HG02763 (cell line): ENCODE results near the gene EFCAB9.

ENCODE experiments used
- ATAC-seq: cut with Tn5 transposase; IDR thresholded peaks from one replicate; pipeline ENCODE4 v1.9.1; 2021; ENCODE audit warnings: mild to moderate bottlenecking, moderate library complexity; ENCODE audit not compliant: unreplicated experiment

The EFCAB9 gene

DNA sequence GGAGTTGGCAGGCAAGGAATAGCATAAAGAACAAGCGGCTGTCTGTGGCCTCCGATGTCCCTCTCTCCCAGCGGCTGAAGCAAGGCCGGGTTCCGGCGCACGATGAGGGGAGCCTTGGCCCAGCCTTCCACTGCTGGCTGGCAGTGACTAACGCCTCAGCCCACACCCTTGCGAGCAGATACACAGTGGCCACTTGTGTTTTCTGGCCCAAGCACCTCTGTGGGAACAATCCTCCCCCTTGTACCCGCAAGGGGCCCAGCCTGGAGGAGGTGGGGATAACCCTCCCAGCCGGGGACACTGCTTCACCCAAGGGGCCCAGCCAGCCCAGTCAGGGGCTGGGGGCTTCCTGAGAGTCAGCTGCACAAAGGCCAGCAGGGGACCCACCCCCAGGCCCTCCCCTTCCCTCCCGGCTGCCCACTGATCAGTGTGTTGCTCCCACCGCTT, 29.2 kb upstream of the EFCAB9 start:
- no peak for ATAC-seq

DNA sequence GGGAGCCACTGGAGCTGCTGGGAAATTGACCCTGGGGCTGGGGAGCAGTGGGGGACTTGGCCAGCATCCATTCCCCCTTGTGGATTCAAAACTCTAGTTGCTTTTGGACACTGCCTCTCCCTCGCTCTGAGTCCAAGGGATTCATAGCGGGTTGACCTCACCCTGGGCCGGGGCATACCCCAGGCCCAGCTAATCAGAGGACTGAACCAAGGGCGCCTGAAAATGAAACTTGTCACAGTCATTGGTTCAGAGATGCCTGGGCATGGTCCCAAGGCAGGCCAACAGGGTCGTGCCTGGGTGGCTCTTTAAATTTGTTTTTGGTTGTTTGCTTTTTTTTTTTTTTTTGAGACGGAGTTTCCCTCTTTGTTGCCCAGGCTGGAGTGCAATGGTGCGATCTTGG, 28.5 kb upstream of the EFCAB9 start:
- ATAC-seq, result no peak

DNA sequence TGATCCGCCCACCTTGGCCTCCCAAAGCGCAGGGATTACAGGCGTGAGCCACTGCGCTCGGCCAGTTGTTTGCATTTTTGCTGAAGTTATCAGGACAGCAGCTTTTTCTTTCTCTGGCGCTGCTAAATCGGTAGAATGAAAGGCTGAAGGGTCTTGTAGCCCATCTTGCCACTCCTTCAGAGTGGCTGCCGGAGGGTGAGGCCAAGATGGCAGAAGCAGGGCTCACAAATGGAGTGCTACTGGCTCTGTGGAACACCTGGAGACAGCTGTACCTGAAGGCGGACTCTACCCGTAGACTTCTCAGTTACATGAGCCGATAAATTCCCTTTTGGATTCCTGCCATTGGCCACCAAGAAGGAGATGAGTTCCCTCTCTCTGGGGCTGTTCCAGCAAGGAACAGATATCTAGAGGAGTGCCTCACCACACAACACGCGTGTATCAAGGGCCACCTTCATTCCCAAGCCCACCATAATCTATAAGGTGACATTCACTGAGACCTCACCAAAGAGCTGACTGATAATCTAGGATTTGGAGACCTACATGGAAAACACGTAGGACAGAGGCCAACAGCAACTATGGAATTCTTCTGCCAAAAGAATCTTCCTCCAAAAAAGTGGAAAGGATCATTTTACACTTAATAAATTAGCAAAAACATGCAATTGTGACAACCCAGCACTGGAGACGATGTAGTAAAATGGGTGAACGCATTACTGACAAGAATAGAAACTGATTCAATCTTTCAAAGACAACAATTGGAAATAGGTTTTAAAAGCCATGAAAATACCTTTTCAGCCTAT, 27.7 kb upstream of the EFCAB9 start:
- ATAC-seq, result no peak

DNA sequence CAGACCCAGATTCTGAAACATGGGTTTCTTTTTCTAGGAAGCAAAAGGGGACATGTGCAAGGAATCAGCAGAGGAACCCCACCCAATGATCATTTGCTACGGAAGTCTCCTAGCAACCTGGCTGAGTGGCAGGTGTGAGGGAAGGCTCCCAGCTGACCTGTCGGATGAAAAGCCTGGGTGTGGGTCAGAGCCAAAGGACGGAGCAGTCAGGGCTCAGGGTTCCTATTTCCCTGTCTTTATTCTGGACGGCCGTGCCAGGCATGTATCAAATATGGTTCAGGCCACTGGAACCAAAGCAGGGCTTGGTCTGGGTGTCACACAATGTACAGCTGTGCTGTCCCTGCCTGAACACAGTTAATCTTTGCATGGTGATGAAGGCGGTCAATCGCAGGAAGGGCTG, 26.1 kb upstream of the EFCAB9 start:
- ATAC-seq, result no peak

- ATAC-seq, result no peak
These were observed 25.7 kb upstream of the EFCAB9 start for GRCh38 chr5:172168311-172168710.

DNA sequence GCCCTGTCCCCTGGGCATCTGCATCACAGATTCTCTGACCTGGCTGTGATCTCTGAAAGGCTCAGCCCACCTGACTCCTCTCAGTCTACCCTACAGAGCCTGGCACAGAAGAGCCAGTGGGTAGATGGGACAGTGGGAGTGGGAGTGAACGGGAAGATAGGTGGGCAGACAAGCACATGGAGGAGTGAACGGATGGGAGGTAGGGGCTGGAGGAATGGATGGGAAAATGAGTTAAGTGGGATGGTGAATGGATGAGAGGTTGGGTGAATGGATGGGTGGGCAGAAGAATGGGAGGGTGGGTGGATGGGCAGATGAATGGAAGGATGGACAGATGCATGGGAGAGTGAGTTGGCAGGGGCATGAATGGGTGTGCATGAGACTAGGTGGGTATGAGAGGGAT, 24.8 kb upstream of the EFCAB9 start:
- ATAC-seq, result no peak

GRCh38 chr5:172170251-172170701, 23.7 kb upstream of the EFCAB9 start:
- ATAC-seq, result no peak

DNA sequence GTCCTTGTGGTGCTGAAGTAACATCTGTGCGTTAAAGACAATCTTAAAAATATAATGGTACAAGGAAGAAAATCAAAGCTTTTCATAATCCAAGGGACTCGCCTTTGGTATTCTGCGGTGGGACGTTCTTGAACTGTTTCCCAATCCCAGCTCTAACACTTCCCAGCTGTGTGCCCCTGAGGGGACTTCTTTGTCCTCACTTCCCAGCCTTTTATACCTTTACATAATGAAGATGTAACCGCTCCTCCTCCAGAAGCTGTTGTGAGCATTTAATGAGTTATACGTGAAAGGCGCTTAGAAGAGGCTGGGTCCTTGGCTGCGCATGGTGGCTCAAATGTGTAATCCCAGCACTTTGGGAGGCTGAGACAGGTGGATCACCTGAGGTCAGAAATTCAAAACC, 22.9 kb upstream of the EFCAB9 start:
- ATAC-seq, result no peak

GRCh38 chr5:172172912-172173563, 20.9 kb upstream of the EFCAB9 start:
- ATAC-seq, result no peak

GRCh38 chr5:172173564-172174153, 20.3 kb upstream of the EFCAB9 start:
- no peak for ATAC-seq

GRCh38 chr5:172175263-172175719, 18.7 kb upstream of the EFCAB9 start:
- ATAC-seq, result peak; percentile 60

GRCh38 chr5:172177176-172177575, 16.8 kb upstream of the EFCAB9 start:
- no peak for ATAC-seq

GRCh38 chr5:172178301-172178987, 15.5 kb upstream of the EFCAB9 start:
- ATAC-seq, result no peak

DNA sequence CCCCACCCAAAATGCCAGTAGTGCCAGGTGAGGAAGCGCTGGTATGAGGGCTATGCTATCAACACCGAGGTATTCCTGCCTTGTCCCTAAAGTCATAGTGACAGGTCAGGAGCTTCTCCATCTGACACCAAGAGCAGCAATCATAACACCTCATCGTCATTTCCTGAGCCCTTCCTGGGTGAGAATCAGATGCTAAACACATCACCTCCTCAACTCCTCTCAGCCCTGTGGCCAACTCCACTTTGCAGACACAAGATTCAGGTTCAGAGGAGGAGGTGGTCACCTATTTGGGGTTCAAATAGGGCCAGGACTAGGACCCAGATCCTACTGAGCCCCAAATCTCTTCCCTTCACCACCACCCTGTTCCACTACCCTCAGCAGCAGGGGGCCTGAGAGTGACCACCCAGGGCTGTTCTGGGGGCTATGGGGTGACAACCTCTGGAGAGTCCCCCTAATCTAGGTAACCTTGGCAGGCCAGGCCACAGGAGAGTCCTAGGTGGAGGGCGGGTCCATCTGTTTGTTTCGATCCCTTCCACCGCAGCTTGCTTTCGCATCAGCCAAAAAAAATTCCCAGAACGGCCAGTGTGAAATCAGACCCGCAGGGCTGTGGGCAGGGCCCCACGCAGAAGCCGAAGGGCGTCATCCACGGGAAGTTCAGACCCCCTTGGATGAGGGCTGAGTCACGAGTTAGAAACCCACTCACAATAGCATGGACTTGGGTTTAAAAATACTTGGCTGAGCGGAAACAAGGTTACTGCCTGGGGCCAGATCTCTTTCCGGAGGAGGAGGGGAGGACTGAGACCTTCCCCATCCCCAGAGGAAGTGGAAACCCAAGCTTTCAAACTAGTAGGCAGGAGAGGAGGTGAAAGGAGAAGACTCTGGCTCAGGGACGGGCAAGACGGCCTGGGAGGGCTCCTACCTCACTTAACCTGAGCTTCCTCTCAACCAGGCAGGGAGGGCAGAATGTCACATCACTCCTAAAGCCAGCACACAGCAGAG, 14.7 kb upstream of the EFCAB9 start:
- peak; percentile 30 for ATAC-seq

- no peak for ATAC-seq
These were observed 13.0 kb upstream of the EFCAB9 start for GRCh38 chr5:172180936-172181335.

- no peak for ATAC-seq
These were observed 11.7 kb upstream of the EFCAB9 start for GRCh38 chr5:172182291-172182690.

- ATAC-seq, result no peak
These were observed 10.1 kb upstream of the EFCAB9 start for GRCh38 chr5:172183881-172184280.

DNA sequence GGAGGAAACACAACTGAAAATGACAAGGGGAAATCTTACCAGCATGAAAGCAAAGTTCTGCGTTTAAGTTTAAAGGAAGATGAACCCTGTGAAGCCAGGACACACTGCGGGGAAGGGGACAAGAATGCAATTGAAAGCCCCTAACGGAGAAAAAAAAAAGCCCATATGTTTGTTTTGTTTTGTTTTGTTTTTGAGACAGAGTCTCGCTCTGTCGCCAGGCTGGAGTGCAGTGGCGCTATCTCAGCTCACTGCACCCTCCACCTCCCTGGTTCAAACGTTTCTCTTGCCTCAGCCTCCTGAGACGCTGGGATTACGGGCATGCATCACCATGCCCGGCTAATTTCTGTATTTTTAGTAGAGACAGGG, 8.9 kb upstream of the EFCAB9 start:
- no peak for ATAC-seq

GRCh38 chr5:172186114-172186695, 7.8 kb upstream of the EFCAB9 start:
- ATAC-seq, result no peak
